Fibroblast of lung (primary cell): ENCODE results near the gene USP7. TPM values are rescaled to one million over a fixed set of nuclear protein-coding genes. Genes with fewer than 3 reads are reported as not detected.

Experiments
- DNase-seq, 2 donors: peaks; one replicate each; pipeline versions ENCODE4 v3.0.0 to v3.0.0-alpha.2; 2010; ENCODE audit warnings: low read depth in 2 of 2
- H2AFZ ChIP-seq: 2 replicates; pipeline ENCODE4 v1.5.1; 2012; ENCODE audit warnings: low read length, control low read depth, inconsistent platforms
- H3K27ac ChIP-seq: 2 replicates; pipeline ENCODE4 v1.5.1; 2011; ENCODE audit warnings: low read length, control low read depth; ENCODE audit not compliant: insufficient read depth
- H3K27me3 ChIP-seq: 2 replicates; pipeline ENCODE4 v1.5.1; 2011; ENCODE audit warnings: mild to moderate bottlenecking, low read length; ENCODE audit not compliant: control insufficient read depth, insufficient read depth
- H3K36me3 ChIP-seq: 2 replicates; pipeline ENCODE4 v1.5.1; 2011; ENCODE audit warnings: low read length; ENCODE audit not compliant: control insufficient read depth, insufficient read depth
- H3K4me1 ChIP-seq: 2 replicates; pipeline ENCODE4 v1.5.1; 2011; ENCODE audit warnings: low read length; ENCODE audit not compliant: control insufficient read depth, insufficient read depth; ENCODE audit errors: extremely low read depth
- H3K4me2 ChIP-seq: 2 replicates; pipeline ENCODE4 v1.5.1; 2011; ENCODE audit warnings: low read length, control low read depth; ENCODE audit not compliant: insufficient read depth; ENCODE audit errors: extremely low read depth
- H3K4me3 ChIP-seq, 4 experiments: fragments of 200-600 bp in 1 of 4; sonication (generic) in 1 of 4; replicated peaks in 1 of 4; 2 replicates each; pipeline ENCODE4 v1.5.1; 2011 to 2016; ENCODE audit warnings: low read length in 4 of 4, low read depth in 3 of 4, mild to moderate bottlenecking in 3 of 4, control low read depth in 2 of 4, inconsistent platforms in 1 of 4, mixed read lengths in 1 of 4; ENCODE audit not compliant: insufficient read depth in 1 of 4; ENCODE audit errors: control extremely low read depth in 1 of 4
- H3K79me2 ChIP-seq: 2 replicates; pipeline ENCODE4 v1.5.1; 2012; ENCODE audit warnings: mild to moderate bottlenecking, low read length, inconsistent platforms; ENCODE audit not compliant: control insufficient read depth, insufficient read depth
- H3K9ac ChIP-seq: 2 replicates; pipeline ENCODE4 v1.5.1; 2011; ENCODE audit warnings: mild to moderate bottlenecking, low read length, control low read depth; ENCODE audit not compliant: insufficient read depth
- H3K9me3 ChIP-seq: 2 replicates; pipeline ENCODE4 v1.5.1; 2012; ENCODE audit warnings: low read depth, low read length; ENCODE audit not compliant: control insufficient read depth, insufficient read depth
- H4K20me1 ChIP-seq: 2 replicates; pipeline ENCODE4 v1.5.1; 2011; ENCODE audit warnings: low read length; ENCODE audit not compliant: control insufficient read depth, insufficient read depth; ENCODE audit errors: extremely low read depth
- EZH2 ChIP-seq: IDR thresholded peaks from 2 replicates; pipeline ENCODE4 v1.5.1; 2012; ENCODE audit warnings: low read length, control low read depth, mild to moderate bottlenecking; ENCODE audit errors: missing control alignments
- polyA plus RNA-seq, 2 donors: library from polyadenylated mRNA; depleted of rRNA in 1 of 2; stranded (reverse) in 1 of 2; unstranded in 1 of 2; fragments of >200 nt; gene quantifications; 2 replicates each; pipeline ENCODE4 v1.2.1, GENCODE V29; 2011 to 2012; ENCODE audit warnings: missing spikeins in 1 of 2
- total RNA-seq: library from RNA; depleted of rRNA; stranded (reverse); fragments of >200 nt; gene quantifications from 2 replicates; pipeline ENCODE4 v1.2.1, GENCODE V29; 2014
- TF ChIP-seq, protein P1 (sequence below), 2 donors: IDR thresholded peaks in 1 of 2; conservative IDR thresholded peaks in 1 of 2; 1 replicate in 1 of 2; 2 replicates in 1 of 2; pipeline ENCODE4 v1.5.1; 2011 to 2012; ENCODE audit warnings: low read length in 2 of 2, control low read depth in 1 of 2, inconsistent platforms in 1 of 2, low read depth in 1 of 2, mild to moderate bottlenecking in 1 of 2

Gene USP7
- total and polyA plus RNA-seq, 2 donors (not counting 1 experiment from before 2014, with no cell fraction given): 22.5 to 48.7 TPM

DNA sequence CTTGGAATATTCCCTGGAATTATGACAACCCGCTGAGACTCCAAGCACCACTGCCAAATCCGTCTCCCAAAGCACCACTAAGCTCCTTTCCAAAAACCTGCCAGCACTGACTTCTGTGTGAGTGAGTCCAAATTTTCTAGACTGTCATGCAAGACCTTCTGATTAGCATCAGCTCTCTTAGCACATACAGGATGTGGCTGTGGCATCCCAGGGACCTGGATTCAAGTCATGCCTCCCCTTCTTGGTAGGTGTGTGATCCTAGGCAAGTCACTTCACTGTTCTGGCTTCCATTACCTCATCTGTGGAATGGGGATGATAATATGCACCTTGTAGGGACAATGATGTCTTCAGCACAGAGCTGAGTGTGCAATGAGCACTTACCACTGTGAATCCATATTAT, 38.3 kb upstream of the USP7 start:
- Histone ChIP-seq H3K4me1 (no peaks in the 10 kb centered on the region), H2AFZ (no peak overlapping the region), H4K20me1 (no peaks in the 10 kb centered on the region), H3K36me3 (no peaks in the 10 kb centered on the region), H3K27me3 (no peaks in the 10 kb centered on the region), H3K79me2 (no peaks in the 10 kb centered on the region), H3K4me3 (no peak overlapping the region), H3K27ac (no peak overlapping the region), H3K4me2 (no peak overlapping the region), H3K9ac (no peak overlapping the region), H3K9me3 (no peaks in the 10 kb centered on the region)
- DNase-seq: no peak
- no peak for TF ChIP-seq EZH2
- TF ChIP-seq, protein P1, sequence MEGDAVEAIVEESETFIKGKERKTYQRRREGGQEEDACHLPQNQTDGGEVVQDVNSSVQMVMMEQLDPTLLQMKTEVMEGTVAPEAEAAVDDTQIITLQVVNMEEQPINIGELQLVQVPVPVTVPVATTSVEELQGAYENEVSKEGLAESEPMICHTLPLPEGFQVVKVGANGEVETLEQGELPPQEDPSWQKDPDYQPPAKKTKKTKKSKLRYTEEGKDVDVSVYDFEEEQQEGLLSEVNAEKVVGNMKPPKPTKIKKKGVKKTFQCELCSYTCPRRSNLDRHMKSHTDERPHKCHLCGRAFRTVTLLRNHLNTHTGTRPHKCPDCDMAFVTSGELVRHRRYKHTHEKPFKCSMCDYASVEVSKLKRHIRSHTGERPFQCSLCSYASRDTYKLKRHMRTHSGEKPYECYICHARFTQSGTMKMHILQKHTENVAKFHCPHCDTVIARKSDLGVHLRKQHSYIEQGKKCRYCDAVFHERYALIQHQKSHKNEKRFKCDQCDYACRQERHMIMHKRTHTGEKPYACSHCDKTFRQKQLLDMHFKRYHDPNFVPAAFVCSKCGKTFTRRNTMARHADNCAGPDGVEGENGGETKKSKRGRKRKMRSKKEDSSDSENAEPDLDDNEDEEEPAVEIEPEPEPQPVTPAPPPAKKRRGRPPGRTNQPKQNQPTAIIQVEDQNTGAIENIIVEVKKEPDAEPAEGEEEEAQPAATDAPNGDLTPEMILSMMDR (conservative IDR thresholded peaks at IDR 0.05 in 1 of 2, IDR thresholded peaks at IDR 0.05 in 1 of 2; ENCODE audit: low read depth in 1 of 2, low read length in 2 of 2): no peak

DNA sequence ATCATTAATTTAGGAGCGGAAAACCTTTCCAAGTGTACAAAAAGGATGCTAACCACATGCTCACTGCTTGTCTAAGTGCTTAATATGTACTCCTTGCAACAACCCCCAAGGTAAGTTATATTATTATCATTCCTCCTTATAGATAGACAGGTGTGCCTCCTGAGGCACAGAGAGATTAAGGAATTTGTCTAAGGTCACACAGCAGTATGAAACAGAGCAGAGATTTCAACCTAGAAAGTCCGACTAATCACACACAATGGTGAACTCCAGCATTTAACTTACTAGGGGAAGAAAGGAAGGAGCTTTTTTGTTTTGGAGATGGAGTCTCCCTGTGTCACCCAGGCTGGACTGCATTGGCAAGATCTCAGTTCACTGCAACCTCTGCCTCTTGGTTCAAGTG, 37.0 kb upstream of the USP7 start:
- no peaks in the 10 kb centered on the region for H3K79me2 ChIP-seq
- no peaks in the 10 kb centered on the region for H3K36me3 ChIP-seq
- H3K27me3 ChIP-seq: no peaks in the 10 kb centered on the region
- no peak overlapping the region for H3K4me2 ChIP-seq
- H3K4me1 ChIP-seq: no peaks in the 10 kb centered on the region
- no peak overlapping the region for H3K27ac ChIP-seq
- TF ChIP-seq, protein P1 (conservative IDR thresholded peaks at IDR 0.05 in 1 of 2, IDR thresholded peaks at IDR 0.05 in 1 of 2; ENCODE audit: low read depth in 1 of 2, low read length in 2 of 2): no peak
- no peak for TF ChIP-seq EZH2
- no peak for DNase-seq
- H2AFZ ChIP-seq: no peak overlapping the region
- no peak overlapping the region for H3K9ac ChIP-seq
- no peak overlapping the region for H3K4me3 ChIP-seq
- H3K9me3 ChIP-seq: no peaks in the 10 kb centered on the region
- no peaks in the 10 kb centered on the region for H4K20me1 ChIP-seq

GRCh38 chr16:8999800-9000199, 36.1 kb upstream of the USP7 start:
- H3K4me1 ChIP-seq: no peaks in the 10 kb centered on the region
- DNase-seq: no peak
- no peak for TF ChIP-seq EZH2
- TF ChIP-seq, protein P1 (conservative IDR thresholded peaks at IDR 0.05 in 1 of 2, IDR thresholded peaks at IDR 0.05 in 1 of 2; ENCODE audit: low read depth in 1 of 2, low read length in 2 of 2): no peak

More at GRCh38 chr16:8999800-9000199, 36.1 kb upstream of the USP7 start:
- no peak overlapping the region for H2AFZ ChIP-seq
- no peaks in the 10 kb centered on the region for H4K20me1 ChIP-seq
- no peak overlapping the region for H3K9ac ChIP-seq
- no peaks in the 10 kb centered on the region for H3K79me2 ChIP-seq
- H3K9me3 ChIP-seq: no peaks in the 10 kb centered on the region
- no peak overlapping the region for H3K4me2 ChIP-seq
- H3K27ac ChIP-seq: no peak overlapping the region
- H3K36me3 ChIP-seq: no peaks in the 10 kb centered on the region
- no peaks in the 10 kb centered on the region for H3K27me3 ChIP-seq
- H3K4me3 ChIP-seq: no peak overlapping the region
